IPS-20b (cell line): ENCODE results near the gene TMCO6.
"Not testable (repeated sequence)": the region's sequence is repeated elsewhere in the genome, so short reads cannot be mapped to it uniquely, and the experiment has no call there.

Source experiments
- H3K27ac ChIP-seq: one replicate; pipeline ENCODE4 v1.5.1; 2013; ENCODE audit warnings: low read length
- H3K27me3 ChIP-seq: 2 replicates; pipeline ENCODE4 v1.6.1; 2013; ENCODE audit warnings: mild to moderate bottlenecking, low read length, inconsistent platforms; ENCODE audit not compliant: insufficient read depth
- H3K36me3 ChIP-seq: 2 replicates; pipeline ENCODE4 v1.6.1; 2013; ENCODE audit warnings: low read depth, mild to moderate bottlenecking, inconsistent platforms, low read length, moderate library complexity; ENCODE audit not compliant: insufficient read depth
- H3K4me1 ChIP-seq: 2 replicates; pipeline ENCODE4 v1.6.1; 2013; ENCODE audit warnings: mild to moderate bottlenecking, control low read depth, inconsistent platforms, low read length, moderate library complexity; ENCODE audit not compliant: insufficient read depth
- H3K4me3 ChIP-seq: 2 replicates; pipeline ENCODE4 v1.5.1; 2013; ENCODE audit warnings: mild to moderate bottlenecking, low read length, inconsistent platforms
- H3K9ac ChIP-seq: 2 replicates; pipeline ENCODE4 v1.6.1; 2013; ENCODE audit warnings: low read depth, mild to moderate bottlenecking, inconsistent platforms, low read length, moderate library complexity
- H3K9me3 ChIP-seq: 2 replicates; pipeline ENCODE4 v1.6.1; 2013; ENCODE audit warnings: mild to moderate bottlenecking, low read depth, low read length, inconsistent platforms; ENCODE audit not compliant: insufficient read depth

TMCO6 gene

GRCh38 chr5:140631831-140632365, 7.4 kb upstream of the TMCO6 start:
- Histone ChIP-seq H3K9me3 (peaks cover 21% of the 10 kb centered on the region), H3K27ac (no peak overlapping the region), H3K4me3 (peak overlapping the region; percentile 66), H3K9ac (no peak overlapping the region), H3K4me1 (no peaks in the 10 kb centered on the region), H3K36me3 (no peaks in the 10 kb centered on the region), H3K27me3 (peaks cover 42% of the 10 kb centered on the region)

- H3K4me1 ChIP-seq = no peaks in the 10 kb centered on the region
- H3K36me3 ChIP-seq = no peaks in the 10 kb centered on the region
- H3K9ac ChIP-seq = no peak overlapping the region
- peaks cover 42% of the 10 kb centered on the region for H3K27me3 ChIP-seq
- H3K4me3 ChIP-seq = peak overlapping the region; percentile 66
- H3K27ac ChIP-seq = no peak overlapping the region
- peaks cover 15% of the 10 kb centered on the region for H3K9me3 ChIP-seq
Observed at GRCh38 chr5:140632366-140633020, 6.8 kb upstream of the TMCO6 start.

GRCh38 chr5:140633021-140633471, 6.2 kb upstream of the TMCO6 start, which contains the start of gene CD14:
Gene CD14 (minus strand): TSS chr5:140633175. CDS start chr5:140633071, 104 bp downstream.
- no peak within 1 kb of the TSS for H3K9ac ChIP-seq
- no peaks in the 10 kb centered on the region for H3K4me1 ChIP-seq
- H3K27me3 ChIP-seq = peaks cover 42% of the 10 kb centered on the region
- H3K4me3 ChIP-seq = peak within 1 kb of the TSS; percentile 66
- H3K9me3 ChIP-seq = peaks cover 10% of the 10 kb centered on the region
- H3K27ac ChIP-seq = no peak within 1 kb of the TSS
- no peaks in the 10 kb centered on the region for H3K36me3 ChIP-seq

- no peak overlapping the region for H3K9ac ChIP-seq
- no peaks in the 10 kb centered on the region for H3K4me1 ChIP-seq
- no peaks in the 10 kb centered on the region for H3K36me3 ChIP-seq
- no peak overlapping the region for H3K27ac ChIP-seq
- peaks cover 42% of the 10 kb centered on the region for H3K27me3 ChIP-seq
- H3K4me3 ChIP-seq = 0 out of 2 replicates have a peak overlapping the region, but pooled peaks have one; percentile 66
- peaks cover 5% of the 10 kb centered on the region; the same call in 1 of the 2 replicates for H3K9me3 ChIP-seq
Observed at GRCh38 chr5:140633501-140633900, 5.8 kb upstream of the TMCO6 start.

GRCh38 chr5:140634103-140634502, 5.1 kb upstream of the TMCO6 start:
- H3K36me3 ChIP-seq = no peaks in the 10 kb centered on the region
- H3K27ac ChIP-seq = no peak overlapping the region
- H3K9me3 ChIP-seq = no peaks in the 10 kb centered on the region
- peaks cover 42% of the 10 kb centered on the region for H3K27me3 ChIP-seq
- H3K4me1 ChIP-seq = peaks cover 3% of the 10 kb centered on the region; the same call in 1 of the 2 replicates
- H3K9ac ChIP-seq = no peak overlapping the region
- H3K4me3 ChIP-seq = no peak overlapping the region

- H3K27me3 ChIP-seq = peaks cover 36% of the 10 kb centered on the region
- no peak overlapping the region for H3K9ac ChIP-seq
- H3K4me1 ChIP-seq = peaks cover 6% of the 10 kb centered on the region; the same call in 1 of the 2 replicates
Observed at GRCh38 chr5:140635291-140636257, 3.7 kb upstream of the TMCO6 start.

GRCh38 chr5:140637371-140638100, 1.7 kb upstream of the TMCO6 start:
- Histone ChIP-seq H3K27me3 (peaks cover 17% of the 10 kb centered on the region), H3K4me1 (peaks cover 6% of the 10 kb centered on the region; the same call in 1 of the 2 replicates), H3K9ac (no peak overlapping the region), H3K27ac (no peak overlapping the region), H3K4me3 (no peak overlapping the region), H3K36me3 (peaks cover 12% of the 10 kb centered on the region; the same call in 1 of the 2 replicates), H3K9me3 (no peaks in the 10 kb centered on the region)

More at GRCh38 chr5:140635291-140636257, 3.7 kb upstream of the TMCO6 start:
- no peak overlapping the region for H3K27ac ChIP-seq
- no peaks in the 10 kb centered on the region for H3K36me3 ChIP-seq
- no peak overlapping the region for H3K4me3 ChIP-seq
- no peaks in the 10 kb centered on the region for H3K9me3 ChIP-seq

GRCh38 chr5:140638898-140639147, 428 bp upstream of the TMCO6 start:
- Histone ChIP-seq H3K4me3 (peak overlapping the region; percentile 97), H3K36me3 (peaks cover 25% of the 10 kb centered on the region)
- H3K27me3 ChIP-seq, H3K27ac ChIP-seq, H3K9ac ChIP-seq, H3K9me3 ChIP-seq, H3K4me1 ChIP-seq: not testable (repeated sequence)

- no peaks in the 10 kb centered on the region for H3K9me3 ChIP-seq
- no peak overlapping the region for H3K9ac ChIP-seq
- H3K36me3 ChIP-seq = peaks cover 47% of the 10 kb centered on the region
- no peak overlapping the region for H3K27ac ChIP-seq
- peaks cover 6% of the 10 kb centered on the region; the same call in 1 of the 2 replicates for H3K4me1 ChIP-seq
- H3K27me3 ChIP-seq = no peaks in the 10 kb centered on the region
- no peak overlapping the region for H3K4me3 ChIP-seq
Observed at GRCh38 chr5:140641716-140642115, 2.5 kb downstream of the TMCO6 start.

GRCh38 chr5:140642718-140643117, 3.5 kb downstream of the TMCO6 start:
- peaks cover 6% of the 10 kb centered on the region; the same call in 1 of the 2 replicates for H3K4me1 ChIP-seq
- no peak overlapping the region for H3K4me3 ChIP-seq
- H3K27ac ChIP-seq = no peak overlapping the region
- peaks cover 48% of the 10 kb centered on the region for H3K36me3 ChIP-seq
- H3K9ac ChIP-seq = no peak overlapping the region
- no peaks in the 10 kb centered on the region for H3K27me3 ChIP-seq
- H3K9me3 ChIP-seq = no peaks in the 10 kb centered on the region

GRCh38 chr5:140647042-140647419, 7.8 kb downstream of the TMCO6 start:
- H3K4me3 ChIP-seq = peak overlapping the region; percentile 90
- no peak overlapping the region for H3K27ac ChIP-seq
- H3K36me3 ChIP-seq = peaks cover 66% of the 10 kb centered on the region
- peaks cover 3% of the 10 kb centered on the region; the same call in 1 of the 2 replicates for H3K4me1 ChIP-seq
- H3K9ac ChIP-seq = peak overlapping the region; percentile 91
- no peaks in the 10 kb centered on the region for H3K27me3 ChIP-seq
- H3K9me3 ChIP-seq = no peaks in the 10 kb centered on the region
